ENCODE results near the gene NR3C2. TPM values are rescaled to one million over a fixed set of nuclear protein-coding genes. Genes with fewer than 3 reads are reported as not detected.
"Not testable (repeated sequence)": the region's sequence is repeated elsewhere in the genome, so short reads cannot be mapped to it uniquely, and the experiment has no call there.

The NR3C2 gene
- total RNA-seq, 4 donors from 2014 or later: 33.0 to 128 (median 118) TPM

DNA sequence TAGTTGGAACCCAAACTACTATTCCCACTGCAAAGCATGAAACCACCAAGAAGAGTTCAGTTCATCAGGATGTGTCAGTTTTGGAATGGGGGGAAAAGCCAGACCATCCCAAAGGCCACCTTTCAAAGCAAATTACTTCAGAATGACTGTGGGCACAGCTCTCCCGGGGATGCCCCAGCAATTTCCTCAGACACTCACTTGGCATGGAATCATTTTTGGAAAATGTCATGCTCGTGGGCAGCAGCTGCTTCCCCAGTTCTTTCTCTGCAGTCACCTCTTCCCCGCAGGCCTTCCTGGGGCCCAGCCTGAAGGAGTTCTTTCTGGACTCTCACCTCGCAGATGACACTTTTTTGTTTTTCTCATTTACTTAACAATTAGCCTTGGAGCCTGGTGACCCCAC is 350.3 kb downstream of the NR3C2 start:
- H3K36me3 ChIP-seq: peaks cover 0 to 16% (median 0%) of the 10 kb centered on the region in 3 donors
- no peak for TF ChIP-seq POLR2A (IDR thresholded peaks at IDR 0.05)
- TF ChIP-seq, protein P1, sequence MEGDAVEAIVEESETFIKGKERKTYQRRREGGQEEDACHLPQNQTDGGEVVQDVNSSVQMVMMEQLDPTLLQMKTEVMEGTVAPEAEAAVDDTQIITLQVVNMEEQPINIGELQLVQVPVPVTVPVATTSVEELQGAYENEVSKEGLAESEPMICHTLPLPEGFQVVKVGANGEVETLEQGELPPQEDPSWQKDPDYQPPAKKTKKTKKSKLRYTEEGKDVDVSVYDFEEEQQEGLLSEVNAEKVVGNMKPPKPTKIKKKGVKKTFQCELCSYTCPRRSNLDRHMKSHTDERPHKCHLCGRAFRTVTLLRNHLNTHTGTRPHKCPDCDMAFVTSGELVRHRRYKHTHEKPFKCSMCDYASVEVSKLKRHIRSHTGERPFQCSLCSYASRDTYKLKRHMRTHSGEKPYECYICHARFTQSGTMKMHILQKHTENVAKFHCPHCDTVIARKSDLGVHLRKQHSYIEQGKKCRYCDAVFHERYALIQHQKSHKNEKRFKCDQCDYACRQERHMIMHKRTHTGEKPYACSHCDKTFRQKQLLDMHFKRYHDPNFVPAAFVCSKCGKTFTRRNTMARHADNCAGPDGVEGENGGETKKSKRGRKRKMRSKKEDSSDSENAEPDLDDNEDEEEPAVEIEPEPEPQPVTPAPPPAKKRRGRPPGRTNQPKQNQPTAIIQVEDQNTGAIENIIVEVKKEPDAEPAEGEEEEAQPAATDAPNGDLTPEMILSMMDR (IDR thresholded peaks at IDR 0.05): no peak
- no peak for DNase-seq
- H3K9me3 ChIP-seq: no peaks in the 10 kb centered on the region
- no peak overlapping the region for H3K27ac ChIP-seq
- H3K27me3 ChIP-seq: no peaks in the 10 kb centered on the region
- no peaks in the 10 kb centered on the region for H3K4me1 ChIP-seq
- H3K4me3 ChIP-seq: no peak overlapping the region

DNA sequence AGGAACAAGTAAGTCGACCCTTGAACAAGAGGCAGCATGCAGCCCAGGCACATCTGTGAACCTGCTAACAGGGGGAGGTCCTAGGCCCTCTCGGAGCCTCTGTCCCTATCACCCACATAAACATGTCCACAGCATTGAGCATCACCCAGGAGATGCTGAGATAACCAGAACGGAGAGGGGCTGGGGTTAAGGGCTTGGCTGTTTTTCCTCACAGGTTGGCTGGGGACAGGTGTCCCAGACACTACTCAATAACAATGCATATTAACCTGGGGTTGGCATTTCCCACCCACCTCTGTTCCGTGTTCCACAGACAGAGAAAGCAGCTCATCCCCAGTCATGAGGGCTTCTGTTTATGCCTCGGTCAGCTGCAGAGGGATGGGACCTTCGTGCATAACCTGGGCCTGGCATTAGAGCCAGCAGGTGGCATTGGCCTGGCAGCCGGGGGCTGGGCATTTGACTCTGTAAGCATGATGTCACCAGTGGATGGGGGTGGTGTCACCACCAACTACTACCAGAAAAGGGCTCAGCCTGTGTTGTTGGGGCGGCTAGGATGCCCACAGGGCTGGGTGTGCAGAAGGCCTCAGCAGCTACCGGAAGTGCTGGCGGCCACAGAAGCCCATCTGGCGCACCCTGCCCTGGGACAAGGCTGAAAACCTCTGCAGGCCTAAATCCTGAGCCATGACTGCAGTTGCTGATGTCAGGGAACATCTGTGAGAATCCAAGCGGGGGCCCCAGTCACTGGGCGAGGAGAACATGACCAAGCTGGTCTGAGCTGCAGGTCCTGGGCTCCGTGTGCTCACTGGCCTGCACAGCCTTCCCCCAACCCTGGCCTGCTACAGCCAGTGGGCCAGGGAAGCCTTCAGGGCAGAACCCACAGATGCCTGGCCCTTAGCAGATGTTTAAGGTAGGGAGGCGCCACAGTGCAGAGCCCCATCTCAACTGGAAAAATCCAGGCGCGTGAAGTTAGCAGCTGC is 351.4 kb downstream of the NR3C2 start:
- H3K9me3 ChIP-seq: no peaks in the 10 kb centered on the region
- no peaks in the 10 kb centered on the region for H3K4me1 ChIP-seq
- no peaks in the 10 kb centered on the region for H3K27me3 ChIP-seq
- TF ChIP-seq POLR2A (IDR thresholded peaks at IDR 0.05): no peak
- TF ChIP-seq, protein P1 (IDR thresholded peaks at IDR 0.05): no peak
- peaks cover 0 to 16% (median 0%) of the 10 kb centered on the region in 3 donors for H3K36me3 ChIP-seq
- no peak for DNase-seq
- H3K4me3 ChIP-seq: no peak overlapping the region
- no peak overlapping the region for H3K27ac ChIP-seq

DNA sequence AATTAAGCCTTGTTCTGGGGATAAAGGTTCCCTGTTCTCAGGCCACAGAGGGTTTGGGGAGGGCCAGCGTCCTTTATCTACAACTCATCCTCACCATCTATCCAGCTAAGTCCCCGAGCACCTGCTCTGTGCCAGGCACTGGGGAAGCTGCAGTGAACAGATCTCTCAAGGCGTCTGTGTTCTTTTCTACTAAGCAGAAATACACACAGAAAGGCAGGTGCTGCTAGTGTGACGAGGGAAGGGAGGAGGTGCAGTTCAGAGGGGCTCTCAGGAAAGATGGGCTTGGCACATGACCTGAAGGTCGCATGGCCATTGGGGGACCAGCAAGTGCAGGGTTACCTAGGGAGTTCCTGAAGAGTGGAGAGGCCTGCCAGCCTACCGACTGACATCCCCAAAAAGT is 352.2 kb downstream of the NR3C2 start:
- Histone ChIP-seq H3K27me3 (no peaks in the 10 kb centered on the region), H3K9me3 (no peaks in the 10 kb centered on the region), H3K27ac (no peak overlapping the region), H3K4me1 (no peaks in the 10 kb centered on the region), H3K36me3 (peaks cover 0 to 11% (median 0%) of the 10 kb centered on the region in 3 donors), H3K4me3 (no peak overlapping the region)
- DNase-seq: no peak
- TF ChIP-seq, protein P1 (IDR thresholded peaks at IDR 0.05): no peak
- no peak for TF ChIP-seq POLR2A (IDR thresholded peaks at IDR 0.05)

DNA sequence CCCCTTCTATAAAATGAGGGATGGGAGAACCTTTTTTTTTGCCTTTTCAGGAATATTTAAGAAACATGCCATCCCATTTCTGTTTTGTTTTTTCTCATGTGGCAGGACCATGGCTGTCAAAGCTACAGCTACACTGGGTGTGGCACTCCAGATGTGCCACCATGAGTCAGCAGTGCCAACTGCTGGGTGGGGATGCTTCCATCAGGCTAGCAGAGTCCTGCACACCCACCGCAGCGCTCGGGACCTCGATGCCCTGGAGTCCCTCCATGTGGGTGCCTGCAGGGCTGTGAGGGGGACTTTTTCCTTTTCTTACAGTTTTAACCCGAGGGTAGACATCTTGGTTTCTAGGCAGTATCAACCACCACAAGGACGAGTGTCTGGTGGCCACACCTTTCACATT is 352.6 kb downstream of the NR3C2 start:
- H3K4me1 ChIP-seq: no peaks in the 10 kb centered on the region
- no peak overlapping the region for H3K4me3 ChIP-seq
- TF ChIP-seq POLR2A (IDR thresholded peaks at IDR 0.05): no peak
- TF ChIP-seq, protein P1 (IDR thresholded peaks at IDR 0.05): no peak
- no peak for DNase-seq
- H3K27ac ChIP-seq: no peak overlapping the region
- no peaks in the 10 kb centered on the region for H3K9me3 ChIP-seq
- peaks cover 0 to 11% (median 0%) of the 10 kb centered on the region in 3 donors for H3K36me3 ChIP-seq
- no peaks in the 10 kb centered on the region for H3K27me3 ChIP-seq

DNA sequence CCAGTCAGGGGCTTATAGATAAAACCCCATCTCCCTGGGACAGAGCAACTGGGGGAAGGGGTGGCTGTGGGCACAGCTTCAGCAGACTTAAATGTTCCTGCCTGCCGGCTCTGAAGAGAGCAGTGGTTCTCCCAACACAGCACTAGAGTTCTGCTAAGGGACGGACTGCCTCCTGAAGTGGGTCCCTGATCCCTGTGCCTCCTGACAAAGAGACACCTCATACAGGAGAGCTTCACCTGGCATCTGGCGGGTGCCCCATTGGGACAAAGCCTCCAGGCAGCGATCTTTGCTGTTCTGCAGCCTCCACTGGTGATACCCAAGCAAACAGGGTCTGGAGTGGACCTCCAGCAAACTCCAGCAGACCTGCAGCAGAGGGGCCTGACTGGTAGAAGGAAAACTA is 359.1 kb downstream of the NR3C2 start:
- not testable (repeated sequence) for DNase-seq, H3K4me3 ChIP-seq, H3K9me3 ChIP-seq, H3K4me1 ChIP-seq, H3K27me3 ChIP-seq, H3K27ac ChIP-seq
- peaks cover 0 to 39% (median 0%) of the 10 kb centered on the region in 3 donors for H3K36me3 ChIP-seq

DNA sequence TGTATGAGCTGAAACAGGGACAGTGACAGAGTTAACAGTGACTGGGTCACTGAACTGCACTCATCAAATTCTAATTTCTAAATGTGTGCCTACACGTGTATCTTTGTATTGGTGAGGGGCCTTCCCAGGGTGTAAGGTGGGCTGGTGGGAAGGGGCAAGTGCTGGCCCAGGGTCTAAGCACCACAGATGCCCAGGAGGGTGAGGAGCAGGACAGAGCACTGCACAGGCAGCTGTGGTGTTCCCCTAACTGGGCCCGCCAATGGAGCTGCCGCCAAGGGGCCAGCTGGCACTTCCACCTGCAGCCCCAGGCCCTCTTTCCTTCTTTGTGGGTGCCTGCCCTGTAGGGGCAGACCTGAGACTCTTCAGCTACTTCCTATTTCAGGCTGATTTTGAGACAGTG is 360.5 kb downstream of the NR3C2 start:
- DNase-seq: peak in 1 of 3 donors; percentile 33

More for the DNA sequence above, 360.5 kb downstream of the NR3C2 start:
- Histone ChIP-seq H3K4me1 (no peaks in the 10 kb centered on the region), H3K27me3 (no peaks in the 10 kb centered on the region), H3K4me3 (no peak overlapping the region), H3K9me3 (no peaks in the 10 kb centered on the region), H3K27ac (no peak overlapping the region), H3K36me3 (peaks cover 0 to 50% (median 0%) of the 10 kb centered on the region in 3 donors)
- TF ChIP-seq POLR2A (IDR thresholded peaks at IDR 0.05): no peak
- TF ChIP-seq, protein P1 (IDR thresholded peaks at IDR 0.05): no peak
